ENCODE results near the gene SOCS3.

DNA sequence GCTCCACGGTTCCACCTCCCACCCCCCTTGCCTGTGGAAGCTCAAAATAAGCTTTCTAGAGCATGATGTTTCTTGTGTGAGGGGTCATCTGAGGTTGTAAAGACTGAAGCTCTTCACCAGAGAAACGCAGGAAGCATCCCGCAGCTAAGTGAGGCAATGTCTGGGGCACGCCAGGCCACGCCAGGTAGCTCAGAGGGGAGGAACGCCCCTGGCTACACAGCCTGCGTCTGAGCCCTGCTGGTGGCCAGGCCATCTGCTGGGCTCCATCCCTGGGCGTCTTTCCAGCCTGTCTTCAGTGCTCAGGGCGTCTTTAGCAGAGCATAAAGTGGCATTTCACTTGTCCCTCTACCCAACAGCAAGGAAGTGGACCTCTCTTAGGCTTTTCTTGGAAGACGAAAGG, 15.2 kb downstream of the SOCS3 start:
- TF ChIP-seq, protein P1, sequence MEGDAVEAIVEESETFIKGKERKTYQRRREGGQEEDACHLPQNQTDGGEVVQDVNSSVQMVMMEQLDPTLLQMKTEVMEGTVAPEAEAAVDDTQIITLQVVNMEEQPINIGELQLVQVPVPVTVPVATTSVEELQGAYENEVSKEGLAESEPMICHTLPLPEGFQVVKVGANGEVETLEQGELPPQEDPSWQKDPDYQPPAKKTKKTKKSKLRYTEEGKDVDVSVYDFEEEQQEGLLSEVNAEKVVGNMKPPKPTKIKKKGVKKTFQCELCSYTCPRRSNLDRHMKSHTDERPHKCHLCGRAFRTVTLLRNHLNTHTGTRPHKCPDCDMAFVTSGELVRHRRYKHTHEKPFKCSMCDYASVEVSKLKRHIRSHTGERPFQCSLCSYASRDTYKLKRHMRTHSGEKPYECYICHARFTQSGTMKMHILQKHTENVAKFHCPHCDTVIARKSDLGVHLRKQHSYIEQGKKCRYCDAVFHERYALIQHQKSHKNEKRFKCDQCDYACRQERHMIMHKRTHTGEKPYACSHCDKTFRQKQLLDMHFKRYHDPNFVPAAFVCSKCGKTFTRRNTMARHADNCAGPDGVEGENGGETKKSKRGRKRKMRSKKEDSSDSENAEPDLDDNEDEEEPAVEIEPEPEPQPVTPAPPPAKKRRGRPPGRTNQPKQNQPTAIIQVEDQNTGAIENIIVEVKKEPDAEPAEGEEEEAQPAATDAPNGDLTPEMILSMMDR (conservative IDR thresholded peaks at IDR 0.05; ENCODE audit: low read depth, low read length), result no peak
- TF ChIP-seq EZH2phosphoT487 (IDR thresholded peaks at IDR 0.05; ENCODE audit: borderline replicate concordance, low read length), result no peak

Measured in PC-3 (cell line).